ENCODE data around the gene RALY.

RALY gene

DNA sequence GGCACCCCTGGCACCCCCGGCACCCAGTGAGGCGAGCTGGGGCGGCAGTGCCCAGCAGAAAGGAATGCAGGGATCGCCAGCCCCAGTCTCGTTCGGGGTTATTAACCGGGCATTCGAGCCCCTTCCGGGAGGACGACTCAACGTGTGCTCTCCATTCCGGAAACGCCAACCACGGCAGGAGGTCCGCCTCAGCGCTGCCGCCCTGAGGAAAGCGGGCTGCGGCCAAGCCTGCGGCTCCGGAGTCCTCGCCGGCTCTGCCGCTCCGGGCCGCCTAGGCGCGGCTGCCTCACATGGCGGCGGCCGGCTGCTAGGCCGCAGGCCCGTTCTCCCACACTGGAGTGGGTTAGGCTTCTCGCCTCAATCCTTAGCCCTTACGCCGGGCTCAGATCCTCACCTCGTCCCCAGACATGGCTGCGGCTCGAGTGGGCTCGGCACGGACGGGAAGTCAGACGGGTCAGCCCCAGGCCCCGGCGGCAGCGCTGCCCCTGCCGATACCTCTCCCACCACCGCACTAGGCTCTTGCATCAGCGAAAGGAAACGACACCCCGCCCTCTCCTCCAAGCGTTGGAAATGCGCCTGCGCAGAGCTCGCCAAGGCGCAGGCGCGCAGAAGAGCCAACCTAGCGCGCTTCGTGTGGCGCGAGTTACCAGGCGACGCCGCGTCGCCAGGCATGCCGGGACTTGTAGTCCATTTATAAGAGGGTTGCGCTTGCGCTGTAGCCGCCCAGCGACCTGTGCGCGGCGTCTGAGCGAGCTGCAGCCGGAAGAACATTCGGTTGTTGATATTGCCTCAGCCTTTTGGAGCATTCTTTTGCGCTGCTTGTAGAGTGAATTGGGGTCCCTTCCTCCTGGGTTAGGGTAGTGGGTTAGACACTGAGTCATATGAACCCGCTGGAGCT is 118.2 kb downstream of the RALY start, which contains the start of gene EIF2S2:
TSS of gene EIF2S2 (minus strand) at position 542 of the 898 bp plus-strand sequence. CDS start at position 409, 133 bp downstream.
- peak within 1 kb of the TSS; percentile 95 to 96 for H3K4me3 ChIP-seq (replicated peaks in 1 of 2; ENCODE audit: low read depth in 2 of 2, low read length in 2 of 2)
- peak; percentile 99 for DNase-seq (ENCODE audit: low read depth in 2 of 2)
- TF ChIP-seq, protein P1, sequence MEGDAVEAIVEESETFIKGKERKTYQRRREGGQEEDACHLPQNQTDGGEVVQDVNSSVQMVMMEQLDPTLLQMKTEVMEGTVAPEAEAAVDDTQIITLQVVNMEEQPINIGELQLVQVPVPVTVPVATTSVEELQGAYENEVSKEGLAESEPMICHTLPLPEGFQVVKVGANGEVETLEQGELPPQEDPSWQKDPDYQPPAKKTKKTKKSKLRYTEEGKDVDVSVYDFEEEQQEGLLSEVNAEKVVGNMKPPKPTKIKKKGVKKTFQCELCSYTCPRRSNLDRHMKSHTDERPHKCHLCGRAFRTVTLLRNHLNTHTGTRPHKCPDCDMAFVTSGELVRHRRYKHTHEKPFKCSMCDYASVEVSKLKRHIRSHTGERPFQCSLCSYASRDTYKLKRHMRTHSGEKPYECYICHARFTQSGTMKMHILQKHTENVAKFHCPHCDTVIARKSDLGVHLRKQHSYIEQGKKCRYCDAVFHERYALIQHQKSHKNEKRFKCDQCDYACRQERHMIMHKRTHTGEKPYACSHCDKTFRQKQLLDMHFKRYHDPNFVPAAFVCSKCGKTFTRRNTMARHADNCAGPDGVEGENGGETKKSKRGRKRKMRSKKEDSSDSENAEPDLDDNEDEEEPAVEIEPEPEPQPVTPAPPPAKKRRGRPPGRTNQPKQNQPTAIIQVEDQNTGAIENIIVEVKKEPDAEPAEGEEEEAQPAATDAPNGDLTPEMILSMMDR (IDR thresholded peaks at IDR 0.05; ENCODE audit: low read depth, low read length), result no peak

DNA sequence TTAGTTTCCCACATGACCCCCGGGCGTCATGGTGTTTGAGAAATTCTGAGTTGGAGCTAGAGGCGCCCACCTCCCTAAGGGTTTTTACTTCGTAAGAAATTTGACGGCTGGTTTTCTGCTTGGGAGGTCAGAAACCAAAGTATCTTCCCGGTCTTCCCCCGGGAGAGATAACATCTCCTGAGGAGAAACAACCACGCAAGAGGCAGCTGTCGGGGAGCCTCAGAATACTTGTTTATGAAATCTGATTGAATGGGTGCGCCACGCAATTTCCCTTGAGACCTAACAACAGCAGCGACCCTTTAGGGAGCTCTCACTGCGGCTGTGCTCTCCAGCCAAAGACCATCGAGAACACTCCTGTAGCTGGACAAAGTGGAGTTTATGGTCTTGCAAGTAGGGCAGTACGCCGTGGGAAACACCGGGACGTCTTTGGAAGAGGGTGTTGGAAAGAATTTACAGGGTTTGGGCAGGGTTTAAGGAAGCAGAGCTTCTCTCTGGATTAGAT is 118.9 kb downstream of the RALY start:
- DNase-seq (ENCODE audit: low read depth in 2 of 2), result peak; percentile 62 to 65
- H3K4me3 ChIP-seq (replicated peaks in 1 of 2; ENCODE audit: low read depth in 2 of 2, low read length in 2 of 2), result peak overlapping the region; percentile 64 to 95
- TF ChIP-seq, protein P1 (IDR thresholded peaks at IDR 0.05; ENCODE audit: low read depth, low read length), result no peak

DNA sequence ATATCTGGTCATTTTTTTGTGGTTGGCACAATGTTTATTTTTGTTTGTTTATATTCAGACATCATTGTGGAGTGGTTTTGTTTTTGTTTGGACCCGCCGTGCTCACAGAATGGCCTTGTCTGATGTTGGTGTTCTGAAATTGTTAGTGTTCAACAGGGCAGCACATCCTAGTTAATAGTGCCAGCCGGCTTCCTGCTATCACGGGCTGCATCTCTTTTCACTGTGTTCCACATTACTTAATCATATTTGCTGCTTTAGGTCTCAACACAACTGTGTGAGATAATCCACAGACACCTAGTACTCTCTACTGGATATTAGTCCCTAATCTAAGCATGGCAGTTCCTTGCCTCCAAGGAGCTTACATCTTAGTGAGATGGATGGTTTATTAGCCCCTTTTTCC is 121.1 kb downstream of the RALY start:
- TF ChIP-seq, protein P1 (IDR thresholded peaks at IDR 0.05; ENCODE audit: low read depth, low read length), result no peak
- no peak overlapping the region for H3K4me3 ChIP-seq (replicated peaks in 1 of 2; ENCODE audit: low read depth in 2 of 2, low read length in 2 of 2)
- DNase-seq (ENCODE audit: low read depth in 2 of 2), result no peak

DNA sequence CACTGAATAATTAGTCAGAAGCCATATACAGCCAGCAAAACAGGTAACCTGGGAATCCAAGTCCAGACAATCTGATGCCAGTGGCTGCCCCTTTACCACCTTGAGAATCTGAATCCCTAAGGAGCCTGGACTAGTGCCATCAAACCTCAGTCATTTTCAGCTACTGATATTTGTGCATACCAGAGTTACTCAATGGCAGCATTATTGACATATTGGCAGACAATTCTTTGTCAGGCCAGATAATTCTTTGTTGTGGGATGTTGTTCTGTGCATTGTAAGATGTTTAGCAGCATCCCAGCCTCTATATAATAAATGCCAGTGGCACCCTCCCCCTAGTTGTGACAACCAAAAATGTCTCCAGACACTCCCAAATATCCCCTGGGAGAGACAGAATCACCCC is 121.5 kb downstream of the RALY start:
- no peak for DNase-seq (ENCODE audit: low read depth in 2 of 2)
- H3K4me3 ChIP-seq (replicated peaks in 1 of 2; ENCODE audit: low read depth in 2 of 2, low read length in 2 of 2), result no peak overlapping the region
- TF ChIP-seq, protein P1 (IDR thresholded peaks at IDR 0.05; ENCODE audit: low read depth, low read length), result no peak

DNA sequence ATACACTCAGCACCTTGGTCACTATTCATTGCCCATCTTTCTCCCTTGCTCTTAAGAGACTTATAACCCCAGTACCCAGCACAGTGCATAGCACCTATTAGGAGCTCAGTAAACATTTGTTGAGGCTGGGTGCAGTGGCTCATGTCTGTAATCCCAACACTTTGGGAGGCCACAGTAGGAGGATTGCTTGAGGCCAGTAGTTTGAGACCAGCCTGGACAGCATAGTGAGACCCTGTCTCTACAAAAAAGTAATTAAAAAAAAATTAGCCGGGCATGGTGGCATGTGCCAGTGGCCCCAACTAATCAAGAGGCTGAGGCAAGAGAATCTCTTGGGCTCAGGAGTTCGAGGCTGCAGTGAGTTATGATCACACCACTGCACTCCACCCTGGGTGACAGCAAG is 126.5 kb downstream of the RALY start:
- TF ChIP-seq, protein P1 (IDR thresholded peaks at IDR 0.05; ENCODE audit: low read depth, low read length), result no peak
- no peak for DNase-seq (ENCODE audit: low read depth in 2 of 2)
- no peak overlapping the region for H3K4me3 ChIP-seq (replicated peaks in 1 of 2; ENCODE audit: low read depth in 2 of 2, low read length in 2 of 2)

DNA sequence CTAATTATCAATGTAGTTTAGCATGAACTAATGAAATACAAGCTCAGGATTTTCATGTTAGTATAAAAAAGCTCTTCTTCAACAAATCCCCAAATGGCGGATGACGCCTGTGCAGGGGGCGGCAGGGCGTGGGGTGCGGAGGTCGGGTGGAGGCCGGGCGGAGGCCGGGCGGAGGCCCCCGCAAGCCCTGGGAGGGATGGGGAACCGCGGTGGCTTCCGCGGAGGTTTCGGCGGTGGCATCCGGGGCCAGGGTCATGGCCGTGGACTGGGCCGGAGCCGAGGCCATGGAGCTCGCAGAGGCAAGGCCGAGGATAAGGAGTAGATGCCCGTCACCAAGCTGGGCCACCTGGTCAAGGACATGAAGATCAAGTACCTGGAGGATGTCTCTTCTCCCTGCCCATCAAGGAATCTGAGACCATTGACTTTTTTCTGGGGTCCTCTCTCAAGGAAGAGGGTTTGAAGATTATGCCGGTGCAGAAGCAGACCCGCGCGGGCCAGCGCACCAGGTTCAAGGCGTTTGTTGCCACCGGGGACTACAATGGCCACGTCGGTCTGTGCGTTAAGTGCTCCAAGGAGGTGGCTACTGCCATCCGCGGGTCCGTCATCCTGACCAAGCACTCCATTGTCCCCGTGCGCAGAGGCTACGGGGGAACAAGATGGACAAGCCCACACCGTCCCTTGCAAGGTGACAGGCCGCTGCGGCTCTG is 128.7 kb downstream of the RALY start:
- TF ChIP-seq, protein P1 (IDR thresholded peaks at IDR 0.05; ENCODE audit: low read depth, low read length), result no peak
- no peak for DNase-seq (ENCODE audit: low read depth in 2 of 2)
- no peak overlapping the region for H3K4me3 ChIP-seq (replicated peaks in 1 of 2; ENCODE audit: low read depth in 2 of 2, low read length in 2 of 2)

All from cardiac fibroblast (primary cell).